RWPE2 (cell line): ENCODE results near the gene CACNA1E.

ENCODE experiments used
- ATAC-seq: fragments of 200-7000 bp; cut with Tn5 transposase; 3 replicates; pipeline ENCODE4 v1.9.1; 2021; ENCODE audit warnings: low read depth
- DNase-seq: peaks from one replicate; pipeline ENCODE4 v3.0.0-alpha.2; 2020; ENCODE audit warnings: low spot score
- H3K27ac ChIP-seq: fragments of 450-650 bp; 2 replicates; pipeline ENCODE4 v1.5.1; 2017; ENCODE audit warnings: mild to moderate bottlenecking; ENCODE audit not compliant: poor library complexity, severe bottlenecking
- H3K27me3 ChIP-seq: fragments of 250-450 bp; sonication (Bioruptor Pico); 2 replicates; pipeline ENCODE4 v1.5.1; 2021; ENCODE audit warnings: mild to moderate bottlenecking, moderate library complexity; ENCODE audit not compliant: insufficient read depth, poor library complexity, severe bottlenecking
- H3K36me3 ChIP-seq: fragments of 250-450 bp; sonication (Bioruptor Pico); 2 replicates; pipeline ENCODE4 v1.5.1; 2020; ENCODE audit warnings: low read depth, mild to moderate bottlenecking, moderate library complexity
- H3K4me1 ChIP-seq: fragments of 250-450 bp; sonication (Bioruptor Pico); 2 replicates; pipeline ENCODE4 v1.5.1; 2021; ENCODE audit warnings: mild to moderate bottlenecking, moderate library complexity; ENCODE audit not compliant: insufficient read depth, poor library complexity, severe bottlenecking
- H3K4me3 ChIP-seq: fragments of 250-450 bp; sonication (Bioruptor Pico); 2 replicates; pipeline ENCODE4 v1.5.1; 2021; ENCODE audit warnings: mild to moderate bottlenecking, moderate library complexity; ENCODE audit not compliant: severe bottlenecking
- H3K9me3 ChIP-seq: fragments of 250-450 bp; sonication (Bioruptor Pico); 2 replicates; pipeline ENCODE4 v1.5.1; 2021; ENCODE audit warnings: mild to moderate bottlenecking, moderate library complexity; ENCODE audit not compliant: severe bottlenecking
- TF ChIP-seq, protein P1 (sequence below): fragments of 450-650 bp; IDR thresholded peaks from one replicate; pipeline ENCODE4 v1.5.1; 2017; ENCODE audit warnings: mild to moderate bottlenecking, moderate library complexity; ENCODE audit not compliant: poor library complexity, severe bottlenecking

The CACNA1E gene

DNA sequence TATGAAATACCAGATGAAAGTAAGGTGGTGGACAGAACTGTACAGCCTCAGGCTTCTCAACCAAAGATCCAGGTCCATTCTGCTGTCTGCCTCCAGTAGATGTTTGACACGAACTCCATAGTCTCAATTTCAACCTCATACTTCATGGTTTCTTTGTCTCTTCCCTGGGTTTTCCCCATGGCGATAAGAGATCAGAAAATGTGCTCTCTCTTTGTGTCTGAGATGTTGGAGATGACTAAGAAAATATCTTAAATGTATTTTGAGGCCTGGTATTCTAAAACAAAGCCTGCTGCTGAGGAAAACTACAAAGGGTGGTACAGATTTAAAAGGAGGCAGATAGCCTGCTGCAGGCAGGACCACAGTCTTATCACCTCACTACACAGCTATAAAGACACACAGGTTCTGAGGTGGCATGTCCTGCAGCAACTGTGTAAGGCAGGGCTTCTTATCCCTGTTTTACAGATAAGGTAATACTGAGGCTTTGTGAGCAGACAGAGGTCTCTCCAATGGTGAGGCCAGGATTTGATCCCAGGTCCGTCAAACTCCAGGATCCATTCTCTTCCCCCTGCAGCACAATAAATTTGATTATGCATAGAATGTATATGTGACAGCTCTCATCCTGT, 40.0 kb upstream of the CACNA1E start:
- H3K27ac ChIP-seq = no peak overlapping the region
- ATAC-seq (no peak), DNase-seq (no peak)
- H3K4me1 ChIP-seq = no peaks in the 10 kb centered on the region
- H3K27me3 ChIP-seq = no peaks in the 10 kb centered on the region
- no peaks in the 10 kb centered on the region for H3K36me3 ChIP-seq
- TF ChIP-seq, protein P1, sequence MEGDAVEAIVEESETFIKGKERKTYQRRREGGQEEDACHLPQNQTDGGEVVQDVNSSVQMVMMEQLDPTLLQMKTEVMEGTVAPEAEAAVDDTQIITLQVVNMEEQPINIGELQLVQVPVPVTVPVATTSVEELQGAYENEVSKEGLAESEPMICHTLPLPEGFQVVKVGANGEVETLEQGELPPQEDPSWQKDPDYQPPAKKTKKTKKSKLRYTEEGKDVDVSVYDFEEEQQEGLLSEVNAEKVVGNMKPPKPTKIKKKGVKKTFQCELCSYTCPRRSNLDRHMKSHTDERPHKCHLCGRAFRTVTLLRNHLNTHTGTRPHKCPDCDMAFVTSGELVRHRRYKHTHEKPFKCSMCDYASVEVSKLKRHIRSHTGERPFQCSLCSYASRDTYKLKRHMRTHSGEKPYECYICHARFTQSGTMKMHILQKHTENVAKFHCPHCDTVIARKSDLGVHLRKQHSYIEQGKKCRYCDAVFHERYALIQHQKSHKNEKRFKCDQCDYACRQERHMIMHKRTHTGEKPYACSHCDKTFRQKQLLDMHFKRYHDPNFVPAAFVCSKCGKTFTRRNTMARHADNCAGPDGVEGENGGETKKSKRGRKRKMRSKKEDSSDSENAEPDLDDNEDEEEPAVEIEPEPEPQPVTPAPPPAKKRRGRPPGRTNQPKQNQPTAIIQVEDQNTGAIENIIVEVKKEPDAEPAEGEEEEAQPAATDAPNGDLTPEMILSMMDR = no peak
- no peaks in the 10 kb centered on the region for H3K9me3 ChIP-seq
- no peak overlapping the region for H3K4me3 ChIP-seq

DNA sequence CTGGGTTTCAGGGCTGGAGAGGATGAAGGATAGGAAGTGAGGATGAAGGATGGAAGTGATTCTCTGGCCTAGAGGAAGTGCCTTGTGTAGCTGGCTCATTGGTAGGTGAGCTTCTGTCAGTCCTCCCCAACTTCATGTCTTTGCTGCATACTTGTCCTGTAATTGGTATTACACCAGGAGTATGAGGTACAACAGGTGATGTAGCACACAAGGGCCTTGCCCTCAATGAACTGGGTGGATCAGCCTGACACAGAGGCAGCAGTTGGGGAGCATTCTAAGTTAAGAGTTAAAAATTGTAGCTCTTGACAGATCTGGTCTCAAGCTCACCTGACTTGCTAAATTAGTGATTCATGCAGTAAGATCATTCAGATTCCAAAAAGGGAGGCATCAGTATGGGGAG, 37.9 kb upstream of the CACNA1E start:
- TF ChIP-seq, protein P1 = no peak
- no peak for DNase-seq
- no peaks in the 10 kb centered on the region for H3K27me3 ChIP-seq

DNA sequence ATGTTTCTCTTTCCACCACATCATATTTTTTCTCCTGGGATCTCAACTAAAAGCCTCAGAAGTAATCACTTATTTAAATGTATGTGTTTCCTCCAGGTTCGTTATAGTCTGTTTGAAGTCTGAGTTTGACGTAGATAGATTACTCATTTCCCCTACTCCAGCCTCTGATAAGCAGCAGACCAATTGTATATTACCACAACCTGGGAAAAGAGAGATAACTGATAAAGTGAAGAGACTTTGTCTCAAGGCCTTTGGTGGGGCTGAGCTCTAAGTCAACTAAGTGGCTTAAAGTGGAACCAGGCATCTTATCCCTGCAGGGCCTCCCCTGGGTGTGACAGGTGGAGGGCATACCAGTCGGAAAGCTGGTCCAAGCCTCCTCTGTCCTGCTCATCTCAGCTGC, 34.9 kb upstream of the CACNA1E start:
- Histone ChIP-seq H3K27me3 (no peaks in the 10 kb centered on the region), H3K27ac (no peak overlapping the region), H3K4me1 (no peaks in the 10 kb centered on the region), H3K4me3 (no peak overlapping the region), H3K36me3 (no peaks in the 10 kb centered on the region), H3K9me3 (no peaks in the 10 kb centered on the region)
- ATAC-seq (no peak), DNase-seq (no peak)
- TF ChIP-seq, protein P1 = no peak

More for the DNA sequence above, 37.9 kb upstream of the CACNA1E start:
- Histone ChIP-seq H3K4me1 (no peaks in the 10 kb centered on the region), H3K4me3 (no peak overlapping the region), H3K27ac (no peak overlapping the region), H3K36me3 (no peaks in the 10 kb centered on the region), H3K9me3 (no peaks in the 10 kb centered on the region)
- ATAC-seq = no peak

DNA sequence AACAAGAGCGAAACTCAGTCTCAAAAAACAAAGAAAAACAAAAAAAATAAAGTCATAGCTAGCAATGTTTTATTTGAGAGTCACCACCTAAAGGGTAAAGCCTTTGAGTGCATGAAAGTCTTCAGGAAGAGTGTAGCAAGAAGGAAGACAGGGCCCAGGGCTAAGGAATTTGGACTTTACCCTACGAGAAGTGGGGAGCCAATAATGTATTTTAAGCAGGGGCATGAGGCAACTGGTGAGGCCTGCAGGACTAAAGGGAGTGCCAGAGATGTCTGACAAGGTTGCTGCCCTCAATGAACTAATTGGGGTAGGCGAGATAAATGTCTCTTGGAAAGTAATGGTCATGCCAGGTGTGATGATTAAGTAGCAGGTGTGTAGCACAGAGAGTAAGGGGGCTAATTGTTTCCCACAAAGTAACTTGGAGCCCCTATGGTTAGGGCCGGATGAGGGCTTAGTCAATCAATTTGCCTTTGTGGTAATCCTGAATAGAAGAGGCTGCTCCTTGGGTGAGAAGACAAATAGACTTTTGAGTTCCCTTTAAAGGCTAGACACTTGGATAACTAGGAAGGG, 31.6 kb upstream of the CACNA1E start:
- H3K9me3 ChIP-seq = no peaks in the 10 kb centered on the region
- H3K27me3 ChIP-seq = no peaks in the 10 kb centered on the region
- TF ChIP-seq, protein P1 = no peak
- no peak overlapping the region for H3K4me3 ChIP-seq
- no peaks in the 10 kb centered on the region for H3K36me3 ChIP-seq
- no peak for DNase-seq
- H3K27ac ChIP-seq = no peak overlapping the region
- no peaks in the 10 kb centered on the region for H3K4me1 ChIP-seq
- ATAC-seq = no peak

DNA sequence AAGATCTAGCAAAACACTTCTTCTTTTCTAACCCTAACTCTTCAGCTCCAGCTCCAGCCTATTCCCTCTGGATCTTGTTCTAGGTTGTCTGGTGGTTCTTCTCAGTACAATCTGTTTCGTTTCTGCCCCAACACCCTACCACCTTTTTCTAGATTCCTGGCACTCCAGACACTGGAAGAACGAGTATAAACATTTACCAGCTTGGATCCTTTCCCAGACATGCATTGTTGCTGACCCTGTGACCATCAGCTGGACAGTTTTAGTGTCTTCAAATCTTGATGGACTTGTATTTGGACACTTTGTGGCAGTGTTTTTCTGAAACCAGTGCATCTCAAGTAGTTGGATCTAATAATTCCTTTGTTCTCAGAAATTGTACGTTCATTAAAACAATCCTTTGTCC, 30.6 kb upstream of the CACNA1E start:
- no peak for DNase-seq
- H3K9me3 ChIP-seq = no peaks in the 10 kb centered on the region
- H3K4me3 ChIP-seq = no peak overlapping the region
- no peak overlapping the region for H3K27ac ChIP-seq
- ATAC-seq = no peak
- H3K4me1 ChIP-seq = no peaks in the 10 kb centered on the region
- H3K36me3 ChIP-seq = no peaks in the 10 kb centered on the region
- TF ChIP-seq, protein P1 = no peak
- no peaks in the 10 kb centered on the region for H3K27me3 ChIP-seq
